Panc1 (cell line): Measurements from ENCODE around the gene MTX3.

Source experiments
- POLR2AphosphoS5 ChIP-seq: IDR thresholded peaks from 2 replicates; pipeline ENCODE4 v1.6.1; 2012; ENCODE audit warnings: mild to moderate bottlenecking, low read depth, low read length, moderate library complexity
- SIN3A ChIP-seq: IDR thresholded peaks from 2 replicates; pipeline ENCODE4 v1.6.1; 2012; ENCODE audit warnings: low read depth, mild to moderate bottlenecking, low read length, moderate library complexity, borderline replicate concordance; ENCODE audit not compliant: insufficient read depth
- TCF7L2 ChIP-seq: IDR thresholded peaks from 2 replicates; pipeline ENCODE4 v1.6.1; 2011; ENCODE audit warnings: mild to moderate bottlenecking, low read depth, low read length, inconsistent platforms
- TF ChIP-seq, protein P1 (sequence below): fragments of 450-650 bp; IDR thresholded peaks from 2 replicates; pipeline ENCODE4 v1.5.1; 2017; ENCODE audit warnings: mild to moderate bottlenecking
- TF ChIP-seq, protein P2 (sequence below), 2 experiments: IDR thresholded peaks; 2 replicates each; pipeline ENCODE4 v1.6.1; 2011 to 2012; ENCODE audit warnings: low read depth in 2 of 2, control low read depth in 1 of 2, low read length in 1 of 2, mild to moderate bottlenecking in 1 of 2, moderate library complexity in 1 of 2; ENCODE audit not compliant: insufficient read depth in 1 of 2

DNA sequence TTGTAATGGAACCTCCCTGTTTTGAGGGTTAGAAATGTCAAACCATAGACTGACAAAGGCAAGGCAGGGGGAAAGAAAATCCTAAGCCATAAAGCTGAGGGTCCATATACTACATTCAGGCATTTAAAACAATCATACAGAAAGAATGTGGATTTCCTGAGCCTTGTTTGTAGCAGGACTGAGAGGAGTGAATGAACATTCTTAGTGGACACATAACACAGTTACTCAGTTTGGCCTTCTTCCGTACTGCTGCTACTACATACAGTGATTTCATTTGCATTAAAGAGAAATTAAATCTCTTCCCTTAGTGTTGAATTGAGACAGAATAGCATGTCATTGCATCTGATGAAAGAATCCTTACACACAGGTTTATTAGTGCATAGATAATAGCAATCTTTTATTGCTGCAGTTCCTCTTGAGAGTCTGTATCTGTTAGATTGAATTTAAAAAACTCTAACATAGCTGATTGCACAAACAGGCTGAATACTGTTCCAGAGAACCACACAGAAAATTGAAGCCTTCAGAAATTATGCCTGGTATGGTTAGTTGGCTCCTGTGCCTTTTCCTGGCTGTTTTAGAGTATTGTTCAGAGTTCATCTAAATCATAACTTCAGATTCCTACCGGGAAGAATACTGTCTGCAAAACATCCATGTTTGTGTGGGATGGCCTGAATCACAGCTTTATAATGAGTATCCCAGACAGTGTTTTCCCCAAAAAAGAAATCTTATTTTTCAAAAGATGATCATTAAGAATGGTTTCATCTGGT, 2.0 kb upstream of the MTX3 start:
- TF ChIP-seq, protein P1, sequence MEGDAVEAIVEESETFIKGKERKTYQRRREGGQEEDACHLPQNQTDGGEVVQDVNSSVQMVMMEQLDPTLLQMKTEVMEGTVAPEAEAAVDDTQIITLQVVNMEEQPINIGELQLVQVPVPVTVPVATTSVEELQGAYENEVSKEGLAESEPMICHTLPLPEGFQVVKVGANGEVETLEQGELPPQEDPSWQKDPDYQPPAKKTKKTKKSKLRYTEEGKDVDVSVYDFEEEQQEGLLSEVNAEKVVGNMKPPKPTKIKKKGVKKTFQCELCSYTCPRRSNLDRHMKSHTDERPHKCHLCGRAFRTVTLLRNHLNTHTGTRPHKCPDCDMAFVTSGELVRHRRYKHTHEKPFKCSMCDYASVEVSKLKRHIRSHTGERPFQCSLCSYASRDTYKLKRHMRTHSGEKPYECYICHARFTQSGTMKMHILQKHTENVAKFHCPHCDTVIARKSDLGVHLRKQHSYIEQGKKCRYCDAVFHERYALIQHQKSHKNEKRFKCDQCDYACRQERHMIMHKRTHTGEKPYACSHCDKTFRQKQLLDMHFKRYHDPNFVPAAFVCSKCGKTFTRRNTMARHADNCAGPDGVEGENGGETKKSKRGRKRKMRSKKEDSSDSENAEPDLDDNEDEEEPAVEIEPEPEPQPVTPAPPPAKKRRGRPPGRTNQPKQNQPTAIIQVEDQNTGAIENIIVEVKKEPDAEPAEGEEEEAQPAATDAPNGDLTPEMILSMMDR = no peak
- TF ChIP-seq, protein P2, sequence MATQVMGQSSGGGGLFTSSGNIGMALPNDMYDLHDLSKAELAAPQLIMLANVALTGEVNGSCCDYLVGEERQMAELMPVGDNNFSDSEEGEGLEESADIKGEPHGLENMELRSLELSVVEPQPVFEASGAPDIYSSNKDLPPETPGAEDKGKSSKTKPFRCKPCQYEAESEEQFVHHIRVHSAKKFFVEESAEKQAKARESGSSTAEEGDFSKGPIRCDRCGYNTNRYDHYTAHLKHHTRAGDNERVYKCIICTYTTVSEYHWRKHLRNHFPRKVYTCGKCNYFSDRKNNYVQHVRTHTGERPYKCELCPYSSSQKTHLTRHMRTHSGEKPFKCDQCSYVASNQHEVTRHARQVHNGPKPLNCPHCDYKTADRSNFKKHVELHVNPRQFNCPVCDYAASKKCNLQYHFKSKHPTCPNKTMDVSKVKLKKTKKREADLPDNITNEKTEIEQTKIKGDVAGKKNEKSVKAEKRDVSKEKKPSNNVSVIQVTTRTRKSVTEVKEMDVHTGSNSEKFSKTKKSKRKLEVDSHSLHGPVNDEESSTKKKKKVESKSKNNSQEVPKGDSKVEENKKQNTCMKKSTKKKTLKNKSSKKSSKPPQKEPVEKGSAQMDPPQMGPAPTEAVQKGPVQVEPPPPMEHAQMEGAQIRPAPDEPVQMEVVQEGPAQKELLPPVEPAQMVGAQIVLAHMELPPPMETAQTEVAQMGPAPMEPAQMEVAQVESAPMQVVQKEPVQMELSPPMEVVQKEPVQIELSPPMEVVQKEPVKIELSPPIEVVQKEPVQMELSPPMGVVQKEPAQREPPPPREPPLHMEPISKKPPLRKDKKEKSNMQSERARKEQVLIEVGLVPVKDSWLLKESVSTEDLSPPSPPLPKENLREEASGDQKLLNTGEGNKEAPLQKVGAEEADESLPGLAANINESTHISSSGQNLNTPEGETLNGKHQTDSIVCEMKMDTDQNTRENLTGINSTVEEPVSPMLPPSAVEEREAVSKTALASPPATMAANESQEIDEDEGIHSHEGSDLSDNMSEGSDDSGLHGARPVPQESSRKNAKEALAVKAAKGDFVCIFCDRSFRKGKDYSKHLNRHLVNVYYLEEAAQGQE (IDR thresholded peaks at IDR 0.05; ENCODE audit: insufficient read depth in 1 of 2, low read depth in 2 of 2, low read length in 1 of 2) = no peak
- no peak for TF ChIP-seq POLR2AphosphoS5
- TF ChIP-seq SIN3A = no peak
- TF ChIP-seq TCF7L2 = no peak
